ENCODE results near the gene RAB32. TPM values are rescaled to one million over a fixed set of nuclear protein-coding genes. Genes with fewer than 3 reads are reported as not detected.
A peak's percentile ranks its signal among the peaks of the same experiment; 100 is the strongest.

The RAB32 gene
- total RNA-seq, 6 experiments from 2014 or later, result 71.9 to 87.6 (median 74.3) TPM

DNA sequence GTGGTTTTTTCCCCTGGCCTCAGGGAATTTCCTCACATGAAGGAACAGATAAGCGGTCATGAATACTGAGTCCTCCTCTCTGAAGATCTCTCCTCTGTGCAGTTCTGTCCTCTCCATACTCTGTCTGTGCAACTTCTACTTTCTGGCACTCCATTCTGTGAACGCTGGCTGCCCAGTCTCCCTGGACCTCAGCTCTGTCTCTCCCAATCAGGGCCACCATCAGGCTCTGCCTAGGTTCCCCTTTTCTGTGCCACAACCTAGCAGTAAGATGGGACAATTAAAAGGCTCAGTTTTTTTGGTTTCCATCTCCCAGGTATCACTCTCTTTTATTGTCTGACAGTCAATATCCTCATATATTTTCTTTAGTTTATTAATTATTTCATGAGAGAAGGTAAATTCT, 50.4 kb downstream of the RAB32 start:
- Mint-ChIP-seq H3K9me3 (no peaks in the 10 kb centered on the region), H3K4me3 (no peak overlapping the region), H3K27ac (no peak overlapping the region), H3K4me1 (ENCODE audit: low read depth) (peaks cover 8% of the 10 kb centered on the region), H3K27me3 (ENCODE audit: insufficient read depth) (peaks cover 2% of the 10 kb centered on the region; the same call in 1 of the 2 replicates), H3K36me3 (ENCODE audit: low read depth) (no peaks in the 10 kb centered on the region)
- TF ChIP-seq, protein P1, sequence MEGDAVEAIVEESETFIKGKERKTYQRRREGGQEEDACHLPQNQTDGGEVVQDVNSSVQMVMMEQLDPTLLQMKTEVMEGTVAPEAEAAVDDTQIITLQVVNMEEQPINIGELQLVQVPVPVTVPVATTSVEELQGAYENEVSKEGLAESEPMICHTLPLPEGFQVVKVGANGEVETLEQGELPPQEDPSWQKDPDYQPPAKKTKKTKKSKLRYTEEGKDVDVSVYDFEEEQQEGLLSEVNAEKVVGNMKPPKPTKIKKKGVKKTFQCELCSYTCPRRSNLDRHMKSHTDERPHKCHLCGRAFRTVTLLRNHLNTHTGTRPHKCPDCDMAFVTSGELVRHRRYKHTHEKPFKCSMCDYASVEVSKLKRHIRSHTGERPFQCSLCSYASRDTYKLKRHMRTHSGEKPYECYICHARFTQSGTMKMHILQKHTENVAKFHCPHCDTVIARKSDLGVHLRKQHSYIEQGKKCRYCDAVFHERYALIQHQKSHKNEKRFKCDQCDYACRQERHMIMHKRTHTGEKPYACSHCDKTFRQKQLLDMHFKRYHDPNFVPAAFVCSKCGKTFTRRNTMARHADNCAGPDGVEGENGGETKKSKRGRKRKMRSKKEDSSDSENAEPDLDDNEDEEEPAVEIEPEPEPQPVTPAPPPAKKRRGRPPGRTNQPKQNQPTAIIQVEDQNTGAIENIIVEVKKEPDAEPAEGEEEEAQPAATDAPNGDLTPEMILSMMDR (IDR thresholded peaks at IDR 0.05), result no peak
- no peak for DNase-seq

- peaks cover 2% of the 10 kb centered on the region; the same call in 1 of the 2 replicates for H3K27me3 Mint-ChIP-seq (ENCODE audit: insufficient read depth)
- no peak for DNase-seq
- TF ChIP-seq, protein P1 (IDR thresholded peaks at IDR 0.05), result no peak
- no peaks in the 10 kb centered on the region for H3K36me3 Mint-ChIP-seq (ENCODE audit: low read depth)
- peaks cover 13% of the 10 kb centered on the region for H3K4me1 Mint-ChIP-seq (ENCODE audit: low read depth)
- H3K9me3 Mint-ChIP-seq, result no peaks in the 10 kb centered on the region
- H3K27ac Mint-ChIP-seq, result no peak overlapping the region
- H3K4me3 Mint-ChIP-seq, result no peak overlapping the region
Observed at GRCh38 chr6:146594495-146594894, 50.9 kb downstream of the RAB32 start.

- Mint-ChIP-seq H3K27me3 (ENCODE audit: insufficient read depth) (peaks cover 7% of the 10 kb centered on the region; the same call in 1 of the 2 replicates), H3K27ac (no peak overlapping the region), H3K4me1 (ENCODE audit: low read depth) (peaks cover 13% of the 10 kb centered on the region), H3K36me3 (ENCODE audit: low read depth) (no peaks in the 10 kb centered on the region), H3K4me3 (no peak overlapping the region), H3K9me3 (no peaks in the 10 kb centered on the region)
- TF ChIP-seq, protein P1 (IDR thresholded peaks at IDR 0.05), result no peak
- DNase-seq, result no peak
Observed at GRCh38 chr6:146595972-146596731, 52.5 kb downstream of the RAB32 start.

GRCh38 chr6:146598772-146599405, 55.3 kb downstream of the RAB32 start, which contains the start of gene ADGB:
TSS of gene ADGB (plus strand) at chr6:146598972. CDS start at chr6:146599041, 69 bp downstream.
- TF ChIP-seq, protein P1 (IDR thresholded peaks at IDR 0.05), result no peak
- DNase-seq, result peak; percentile 37
- Mint-ChIP-seq H3K27me3 (ENCODE audit: insufficient read depth) (peaks cover 10% of the 10 kb centered on the region; the same call in 1 of the 2 replicates), H3K9me3 (no peaks in the 10 kb centered on the region), H3K4me1 (ENCODE audit: low read depth) (peaks cover 13% of the 10 kb centered on the region), H3K36me3 (ENCODE audit: low read depth) (no peaks in the 10 kb centered on the region), H3K27ac (peak within 1 kb of the TSS; percentile 47), H3K4me3 (peak within 1 kb of the TSS; percentile 87)

- no peak overlapping the region for H3K4me3 Mint-ChIP-seq
- no peak overlapping the region for H3K27ac Mint-ChIP-seq
- DNase-seq, result no peak
- H3K27me3 Mint-ChIP-seq (ENCODE audit: insufficient read depth), result peaks cover 8% of the 10 kb centered on the region; the same call in 1 of the 2 replicates
- no peaks in the 10 kb centered on the region for H3K36me3 Mint-ChIP-seq (ENCODE audit: low read depth)
- no peaks in the 10 kb centered on the region for H3K9me3 Mint-ChIP-seq
- peaks cover 13% of the 10 kb centered on the region for H3K4me1 Mint-ChIP-seq (ENCODE audit: low read depth)
- TF ChIP-seq, protein P1 (IDR thresholded peaks at IDR 0.05), result no peak
Observed at GRCh38 chr6:146601352-146601751, 57.7 kb downstream of the RAB32 start.
